DND-41 (cell line): ENCODE measurements around the gene FKBP3.

ENCODE experiments used
- CTCF ChIP-seq: IDR thresholded peaks from 2 replicates; pipeline ENCODE4 v1.5.1; 2012; ENCODE audit warnings: borderline replicate concordance, low read length, moderate library complexity, mild to moderate bottlenecking; ENCODE audit not compliant: poor library complexity, severe bottlenecking; ENCODE audit errors: extremely low read depth
- EZH2 ChIP-seq: IDR thresholded peaks from 3 replicates; pipeline ENCODE4 v1.6.1; 2012; ENCODE audit warnings: borderline replicate concordance, low read depth, mild to moderate bottlenecking, moderate library complexity, low read length, inconsistent platforms; ENCODE audit not compliant: severe bottlenecking

DNA sequence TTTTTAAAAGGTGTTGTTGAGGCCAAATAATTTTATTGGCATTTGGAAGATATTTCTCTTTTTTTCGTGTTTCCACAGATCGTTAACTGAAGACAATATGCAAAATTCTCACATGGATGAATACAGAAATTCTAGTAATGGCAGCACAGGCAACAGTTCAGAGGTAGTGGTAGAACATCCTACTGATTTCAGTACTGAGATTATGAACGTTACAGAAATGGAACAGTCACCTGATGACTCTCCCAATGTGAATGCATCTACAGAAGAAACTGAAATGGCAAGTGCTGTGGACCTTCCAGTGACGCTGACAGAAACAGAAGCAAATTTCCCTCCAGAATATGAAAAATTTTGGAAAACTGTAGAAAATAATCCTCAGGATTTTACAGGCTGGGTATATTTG is 39.1 kb downstream of the FKBP3 start:
- TF ChIP-seq CTCF (no peak), EZH2 (no peak)
